K562 (cell line): Measurements from ENCODE around the gene AADAC. TPM values are rescaled to one million over a fixed set of nuclear protein-coding genes. Genes with fewer than 3 reads are reported as not detected.
A peak's percentile ranks its signal among the peaks of the same experiment; 100 is the strongest.

Experiments
- ATAC-seq: fragments of 200-7000 bp; cut with Tn5 transposase; 3 replicates; pipeline ENCODE4 v1.9.1; 2020; ENCODE audit warnings: moderate library complexity
- BruUV-seq: library from RNA; stranded (reverse); fragments of 400-500 nt; replicated peaks from 2 replicates; lab custom pipeline; 2021; lab: Mats Ljungman, UMichigan
- CTCF ChIA-PET: fragments of 300-600 bp; formaldehyde crosslinking; extraction: SDS; loops from one replicate; lab custom pipeline; 2021; ENCODE audit warnings: low intra/inter-chr PET ratio; lab: Yijun Ruan, JAX
- POLR2A ChIA-PET: fragments of 300-600, 350-650 bp; sonication (Branson Sonifier 250); formaldehyde crosslinking; extraction: SDS; loops from one replicate; lab custom pipeline; 2021; ENCODE audit warnings: antibody characterized with exemption, inconsistent platforms; lab: Yijun Ruan, JAX
- DNase-seq, 4 experiments: peaks; one replicate each; pipeline versions ENCODE4 v3.0.0 to v3.0.0-alpha.2; 2011 to 2018; ENCODE audit warnings: low spot score in 3 of 4, mixed read lengths in 3 of 4; ENCODE audit errors: extremely low read depth in 1 of 4
- FAIRE-seq: peaks from 2 replicates; lab custom pipeline; 2011; peaks lifted over from hg19 to GRCh38; lab: Jason Lieb, UNC
- H2AFZ ChIP-seq: 2 replicates; pipeline ENCODE4 v1.6.0; 2011; ENCODE audit warnings: low read depth, low read length, control low read depth, inconsistent platforms
- H3K27ac ChIP-seq: fragments of 200-600 bp; 3 replicates; pipeline ENCODE4 v1.8.0; 2011; ENCODE audit warnings: low read depth, mild to moderate bottlenecking, control low read depth, inconsistent platforms, low read length, moderate library complexity, mixed read lengths; ENCODE audit errors: extremely low read depth
- H3K27me3 ChIP-seq, 2 experiments: fragments of 300-600 bp in 1 of 2; 2 replicates in 1 of 2; 3 replicates in 1 of 2; pipeline versions ENCODE4 v1.6.0 to v1.8.0; 2011; ENCODE audit warnings: inconsistent platforms in 2 of 2, low read length in 2 of 2, mild to moderate bottlenecking in 1 of 2, mixed read lengths in 1 of 2, moderate library complexity in 1 of 2; ENCODE audit not compliant: control insufficient read depth in 2 of 2, insufficient read depth in 2 of 2
- H3K36me3 ChIP-seq: fragments of 300-600 bp; 3 replicates; pipeline ENCODE4 v1.8.0; 2011; ENCODE audit warnings: mild to moderate bottlenecking, low read length, inconsistent platforms; ENCODE audit not compliant: control insufficient read depth, insufficient read depth
- H3K4me1 ChIP-seq, 2 experiments: fragments of 200-600 bp in 1 of 2; replicated peaks in 1 of 2; 2 replicates in 1 of 2; 3 replicates in 1 of 2; pipeline versions ENCODE4 v1.5.1 to v1.8.0; 2011; ENCODE audit warnings: inconsistent platforms in 2 of 2, low read length in 2 of 2, mild to moderate bottlenecking in 1 of 2, mixed read lengths in 1 of 2, moderate library complexity in 1 of 2; ENCODE audit not compliant: control insufficient read depth in 2 of 2, insufficient read depth in 2 of 2
- H3K4me2 ChIP-seq: 2 replicates; pipeline ENCODE4 v1.6.1; 2011; ENCODE audit warnings: low read length, control low read depth, inconsistent platforms, mixed read lengths; ENCODE audit not compliant: insufficient read depth
- H3K4me3 ChIP-seq: fragments of 200-600 bp; sonication (generic), shearing (Covaris generic); 2 replicates; pipeline ENCODE4 v1.5.1; 2016; ENCODE audit warnings: control low read depth, inconsistent platforms
- H3K79me2 ChIP-seq: fragments of 200-600 bp; 3 replicates; pipeline ENCODE4 v1.8.0; 2011; ENCODE audit warnings: low read length, inconsistent platforms; ENCODE audit not compliant: control insufficient read depth, insufficient read depth
- H3K9ac ChIP-seq, 2 experiments: 2 replicates each; pipeline versions ENCODE4 v1.6.0 to v1.6.1; 2011; ENCODE audit warnings: low read depth in 2 of 2, low read length in 2 of 2, control low read depth in 1 of 2, inconsistent platforms in 1 of 2, mild to moderate bottlenecking in 1 of 2, mixed read lengths in 1 of 2; ENCODE audit not compliant: insufficient read depth in 1 of 2
- H3K9me1 ChIP-seq: one replicate; pipeline ENCODE4 v1.6.0; 2011; ENCODE audit warnings: inconsistent platforms, mild to moderate bottlenecking, low read length, moderate library complexity; ENCODE audit not compliant: control insufficient read depth, insufficient read depth
- H3K9me3 ChIP-seq: replicated peaks from 2 replicates; pipeline ENCODE4 v1.5.1; 2011; ENCODE audit warnings: low read depth, low read length, inconsistent platforms; ENCODE audit not compliant: control insufficient read depth, insufficient read depth
- H4K20me1 ChIP-seq: replicated peaks from 2 replicates; pipeline ENCODE4 v1.6.1; 2011; ENCODE audit warnings: low read length, inconsistent platforms, mixed read lengths; ENCODE audit not compliant: control insufficient read depth, insufficient read depth
- FOXA3 ChIP-seq, 2 experiments: fragments of 450-650 bp in 1 of 2; sonication (generic) in 1 of 2; formaldehyde crosslinking; IDR thresholded peaks in 1 of 2; conservative IDR thresholded peaks in 1 of 2; 2 replicates each; pipeline versions ENCODE4 v1.4.0 to v1.8.0; 2020 to 2022; ENCODE audit warnings: mild to moderate bottlenecking in 2 of 2, missing genetic modification reagents in 1 of 2
- PTTG1 ChIP-seq: fragments of 450-650 bp; IDR thresholded peaks from 2 replicates; pipeline ENCODE4 v1.6.1; 2016; ENCODE audit warnings: low read depth, mild to moderate bottlenecking, missing genetic modification characterization, missing compliant biosample characterization
- STAT5B ChIP-seq: fragments of 250-450 bp; sonication (Bioruptor Pico); IDR thresholded peaks from 2 replicates; pipeline ENCODE4 v1.8.0; 2021; ENCODE audit warnings: mild to moderate bottlenecking, inconsistent platforms
- XRCC4 ChIP-seq: IDR thresholded peaks from one replicate; pipeline ENCODE4 v1.6.1; 2011; ENCODE audit not compliant: insufficient read depth, insufficient read length; ENCODE audit errors: extremely low read depth
- WGBS: fragments of 100-300 bp; shearing (Covaris generic); methylation state at CpG from one replicate; pipeline ENCODE4 v1.1.6; 2016; ENCODE audit warnings: low coverage, mixed read lengths; ENCODE audit not compliant: insufficient coverage; ENCODE audit errors: missing lambda C conversion rate; 5-methylcytosine and 5-hydroxymethylcytosine counted together
- in situ Hi-C: fragments of 300-500 bp; cut with MboI; formaldehyde crosslinking; loops from 4 replicates; pipeline ENCODE4 v1.15.0; 2018; ENCODE audit warnings: inconsistent platforms, mixed read lengths
- intact Hi-C: fragments of 100-400 bp; cut with micrococcal nuclease; formaldehyde crosslinking; loops from 2 replicates; pipeline ENCODE4 v1.14.2; 2022
- polyA plus RNA-seq, 8 experiments: library from polyadenylated mRNA; depleted of rRNA in 4 of 8; stranded (reverse) in 5 of 8; unstranded in 3 of 8; fragments of >200 nt; fragmentation: Nextera tagmentation in 2 of 8; fragmentation: Illumina TruSeq in 1 of 8; extraction: Ambion mirVana in 2 of 8; extraction: Trizol in 1 of 8; gene quantifications; 2 replicates each; pipeline versions ENCODE4 v1.2.1 to v1.2.3, GENCODE V29; 2011 to 2014; ENCODE audit warnings: inconsistent platforms in 1 of 8, missing spikeins in 1 of 8
- total RNA-seq, 7 experiments: library from RNA; depleted of rRNA in 6 of 7; stranded (reverse); fragments of >200 nt in 6 of 7; fragmentation: Illumina TruSeq in 2 of 7; extraction: Trizol in 2 of 7; gene quantifications; 2 replicates each; pipeline versions ENCODE4 v1.2.1 to v1.2.3, GENCODE V29; 2011 to 2021; ENCODE audit warnings: low replicate concordance in 1 of 7
- TF ChIP-seq, protein P1 (sequence below), 3 experiments: fragments of 200-800 bp in 1 of 3; fragments of 250-450 bp in 1 of 3; fragments of 450-650 bp in 1 of 3; sonication (Bioruptor Pico) in 1 of 3; sonication (Bioruptor generic) in 1 of 3; formaldehyde crosslinking in 1 of 3; IDR thresholded peaks; 2 replicates each; pipeline versions ENCODE4 v1.6.1 to v1.8.0; 2016 to 2022; ENCODE audit warnings: mild to moderate bottlenecking in 2 of 3, missing genetic modification characterization in 2 of 3, missing compliant biosample characterization in 1 of 3, moderate library complexity in 1 of 3
- TF ChIP-seq, protein P2 (sequence below): fragments of 250-450 bp; sonication (Bioruptor Pico); IDR thresholded peaks from 2 replicates; pipeline ENCODE4 v1.9.0; 2021; ENCODE audit warnings: mild to moderate bottlenecking, inconsistent platforms

The AADAC gene
- total and polyA plus RNA-seq, 9 of the 15 experiments (the other 6 are each of a cell fraction or from before 2014, with no cell fraction given), result 0.47 TPM; not detected in 8

DNA sequence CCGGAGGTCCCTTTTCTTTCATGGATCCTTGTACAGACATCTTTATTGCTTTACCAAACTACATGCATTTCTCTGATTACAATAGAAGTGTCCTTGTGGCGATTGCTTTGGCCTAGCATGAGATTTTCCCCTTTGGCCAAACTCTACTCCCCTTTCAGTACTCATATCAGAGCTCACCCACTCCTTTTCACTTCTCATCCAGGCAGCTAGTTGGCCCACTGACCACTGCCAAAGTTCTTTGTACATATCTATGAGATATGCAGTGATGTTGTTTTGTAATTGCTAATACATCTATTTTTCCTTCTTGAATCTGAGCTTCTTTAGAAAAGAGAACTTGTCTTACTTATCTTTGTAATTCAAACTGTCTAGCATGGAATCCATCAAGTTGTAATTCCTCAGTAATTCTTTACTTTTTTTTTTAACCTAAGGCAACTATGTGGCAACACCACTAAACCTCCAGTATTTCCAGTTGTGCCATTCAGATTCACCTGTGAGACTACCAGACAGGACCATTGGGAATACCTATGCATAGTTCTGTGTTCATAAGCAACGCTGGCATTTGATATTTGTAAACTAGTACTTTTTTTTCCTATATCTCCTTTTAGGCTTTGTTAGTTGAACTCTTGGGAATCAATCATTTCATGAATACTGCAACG is 41.0 kb upstream of the AADAC start:
- ATAC-seq, result no peak
- Histone ChIP-seq H3K4me1 (peaks cover 0 to 13% of the 10 kb centered on the region in 2 experiments; a peak in 1 of 5 replicates), H2AFZ (peak overlapping the region; percentile 78), H3K4me2 (no peak overlapping the region), H3K9ac (no peak overlapping the region), H3K9me1 (no peaks in the 10 kb centered on the region), H4K20me1 (no peaks in the 10 kb centered on the region), H3K79me2 (no peaks in the 10 kb centered on the region), H3K27me3 (no peaks in the 10 kb centered on the region), H3K36me3 (no peaks in the 10 kb centered on the region), H3K4me3 (no peak overlapping the region), H3K27ac (no peak overlapping the region), H3K9me3 (no peaks in the 10 kb centered on the region)
- in situ Hi-C loops (no loop called here), intact Hi-C loops (no loop called here)
- CTCF ChIA-PET, result no interaction called here
- TF ChIP-seq, protein P1, sequence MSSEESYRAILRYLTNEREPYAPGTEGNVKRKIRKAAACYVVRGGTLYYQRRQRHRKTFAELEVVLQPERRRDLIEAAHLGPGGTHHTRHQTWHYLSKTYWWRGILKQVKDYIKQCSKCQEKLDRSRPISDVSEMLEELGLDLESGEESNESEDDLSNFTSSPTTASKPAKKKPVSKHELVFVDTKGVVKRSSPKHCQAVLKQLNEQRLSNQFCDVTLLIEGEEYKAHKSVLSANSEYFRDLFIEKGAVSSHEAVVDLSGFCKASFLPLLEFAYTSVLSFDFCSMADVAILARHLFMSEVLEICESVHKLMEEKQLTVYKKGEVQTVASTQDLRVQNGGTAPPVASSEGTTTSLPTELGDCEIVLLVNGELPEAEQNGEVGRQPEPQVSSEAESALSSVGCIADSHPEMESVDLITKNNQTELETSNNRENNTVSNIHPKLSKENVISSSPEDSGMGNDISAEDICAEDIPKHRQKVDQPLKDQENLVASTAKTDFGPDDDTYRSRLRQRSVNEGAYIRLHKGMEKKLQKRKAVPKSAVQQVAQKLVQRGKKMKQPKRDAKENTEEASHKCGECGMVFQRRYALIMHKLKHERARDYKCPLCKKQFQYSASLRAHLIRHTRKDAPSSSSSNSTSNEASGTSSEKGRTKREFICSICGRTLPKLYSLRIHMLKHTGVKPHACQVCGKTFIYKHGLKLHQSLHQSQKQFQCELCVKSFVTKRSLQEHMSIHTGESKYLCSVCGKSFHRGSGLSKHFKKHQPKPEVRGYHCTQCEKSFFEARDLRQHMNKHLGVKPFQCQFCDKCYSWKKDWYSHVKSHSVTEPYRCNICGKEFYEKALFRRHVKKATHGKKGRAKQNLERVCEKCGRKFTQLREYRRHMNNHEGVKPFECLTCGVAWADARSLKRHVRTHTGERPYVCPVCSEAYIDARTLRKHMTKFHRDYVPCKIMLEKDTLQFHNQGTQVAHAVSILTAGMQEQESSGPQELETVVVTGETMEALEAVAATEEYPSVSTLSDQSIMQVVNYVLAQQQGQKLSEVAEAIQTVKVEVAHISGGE (CRISPR knock-in tag; IDR thresholded peaks at IDR 0.05), result no peak
- TF ChIP-seq FOXA3 (CRISPR knock-in tag; conservative IDR thresholded peaks at IDR 0.05 in 1 of 2, IDR thresholded peaks at IDR 0.05 in 1 of 2) (no peak), PTTG1 (no peak), XRCC4 (no peak), STAT5B (CRISPR knock-in tag) (no peak)
- TF ChIP-seq, protein P2, sequence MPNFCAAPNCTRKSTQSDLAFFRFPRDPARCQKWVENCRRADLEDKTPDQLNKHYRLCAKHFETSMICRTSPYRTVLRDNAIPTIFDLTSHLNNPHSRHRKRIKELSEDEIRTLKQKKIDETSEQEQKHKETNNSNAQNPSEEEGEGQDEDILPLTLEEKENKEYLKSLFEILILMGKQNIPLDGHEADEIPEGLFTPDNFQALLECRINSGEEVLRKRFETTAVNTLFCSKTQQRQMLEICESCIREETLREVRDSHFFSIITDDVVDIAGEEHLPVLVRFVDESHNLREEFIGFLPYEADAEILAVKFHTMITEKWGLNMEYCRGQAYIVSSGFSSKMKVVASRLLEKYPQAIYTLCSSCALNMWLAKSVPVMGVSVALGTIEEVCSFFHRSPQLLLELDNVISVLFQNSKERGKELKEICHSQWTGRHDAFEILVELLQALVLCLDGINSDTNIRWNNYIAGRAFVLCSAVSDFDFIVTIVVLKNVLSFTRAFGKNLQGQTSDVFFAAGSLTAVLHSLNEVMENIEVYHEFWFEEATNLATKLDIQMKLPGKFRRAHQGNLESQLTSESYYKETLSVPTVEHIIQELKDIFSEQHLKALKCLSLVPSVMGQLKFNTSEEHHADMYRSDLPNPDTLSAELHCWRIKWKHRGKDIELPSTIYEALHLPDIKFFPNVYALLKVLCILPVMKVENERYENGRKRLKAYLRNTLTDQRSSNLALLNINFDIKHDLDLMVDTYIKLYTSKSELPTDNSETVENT (CRISPR knock-in tag), result no peak
- POLR2A ChIA-PET, result interaction anchor here (1.1 kb wide), 1 partner anchor 9 kb away, joined by 3 read pairs; no protein-coding TSS in a partner anchor
- no peak for FAIRE-seq
- BruUV-seq, result no TSS peak
- DNase-seq, result no peak
- WGBS, result 13% methylated on average over 4 of the region's 4 CpGs
